ENCODE data around the gene HUS1.
"Not testable (repeated sequence)": the region's sequence is repeated elsewhere in the genome, so short reads cannot be mapped to it uniquely, and the experiment has no call there.

DNA sequence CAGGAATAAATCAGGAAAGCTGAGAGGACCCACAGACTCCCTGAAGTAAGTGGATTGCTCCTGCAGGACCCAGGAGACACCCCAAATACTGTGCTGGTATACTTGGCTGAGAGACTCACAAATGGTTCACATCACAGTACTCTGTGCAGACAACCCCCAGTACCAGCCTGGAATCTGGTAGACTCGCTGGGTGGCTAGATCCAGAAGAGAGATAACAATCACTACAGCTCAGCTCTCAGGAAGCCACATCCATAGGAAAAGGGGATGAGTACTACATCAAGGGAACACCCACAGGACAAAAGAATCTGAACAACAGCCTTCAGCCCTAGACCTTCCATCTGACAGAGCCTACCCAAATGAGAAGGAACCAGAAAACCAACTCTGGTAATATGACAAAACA lies 62.9 kb downstream of the HUS1 start:
- TF ChIP-seq, protein P1, sequence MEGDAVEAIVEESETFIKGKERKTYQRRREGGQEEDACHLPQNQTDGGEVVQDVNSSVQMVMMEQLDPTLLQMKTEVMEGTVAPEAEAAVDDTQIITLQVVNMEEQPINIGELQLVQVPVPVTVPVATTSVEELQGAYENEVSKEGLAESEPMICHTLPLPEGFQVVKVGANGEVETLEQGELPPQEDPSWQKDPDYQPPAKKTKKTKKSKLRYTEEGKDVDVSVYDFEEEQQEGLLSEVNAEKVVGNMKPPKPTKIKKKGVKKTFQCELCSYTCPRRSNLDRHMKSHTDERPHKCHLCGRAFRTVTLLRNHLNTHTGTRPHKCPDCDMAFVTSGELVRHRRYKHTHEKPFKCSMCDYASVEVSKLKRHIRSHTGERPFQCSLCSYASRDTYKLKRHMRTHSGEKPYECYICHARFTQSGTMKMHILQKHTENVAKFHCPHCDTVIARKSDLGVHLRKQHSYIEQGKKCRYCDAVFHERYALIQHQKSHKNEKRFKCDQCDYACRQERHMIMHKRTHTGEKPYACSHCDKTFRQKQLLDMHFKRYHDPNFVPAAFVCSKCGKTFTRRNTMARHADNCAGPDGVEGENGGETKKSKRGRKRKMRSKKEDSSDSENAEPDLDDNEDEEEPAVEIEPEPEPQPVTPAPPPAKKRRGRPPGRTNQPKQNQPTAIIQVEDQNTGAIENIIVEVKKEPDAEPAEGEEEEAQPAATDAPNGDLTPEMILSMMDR (IDR thresholded peaks at IDR 0.05; ENCODE audit: low read depth, low read length, poor library complexity, severe bottlenecking): not testable (repeated sequence)
- TF ChIP-seq EZH2phosphoT487 (IDR thresholded peaks at IDR 0.05; ENCODE audit: borderline replicate concordance, low read length): not testable (repeated sequence)
